GM10266 (cell line): ENCODE measurements around the gene C2CD5.

ENCODE experiments used
- DNase-seq: peaks from one replicate; pipeline ENCODE4 v3.0.0; 2012; ENCODE audit errors: extremely low spot score
- CTCF ChIP-seq: IDR thresholded peaks from 2 replicates; pipeline ENCODE4 v1.5.1; 2012; ENCODE audit warnings: mild to moderate bottlenecking, low read depth; ENCODE audit not compliant: control insufficient read depth, insufficient read depth; ENCODE audit errors: missing control alignments

C2CD5 gene

DNA sequence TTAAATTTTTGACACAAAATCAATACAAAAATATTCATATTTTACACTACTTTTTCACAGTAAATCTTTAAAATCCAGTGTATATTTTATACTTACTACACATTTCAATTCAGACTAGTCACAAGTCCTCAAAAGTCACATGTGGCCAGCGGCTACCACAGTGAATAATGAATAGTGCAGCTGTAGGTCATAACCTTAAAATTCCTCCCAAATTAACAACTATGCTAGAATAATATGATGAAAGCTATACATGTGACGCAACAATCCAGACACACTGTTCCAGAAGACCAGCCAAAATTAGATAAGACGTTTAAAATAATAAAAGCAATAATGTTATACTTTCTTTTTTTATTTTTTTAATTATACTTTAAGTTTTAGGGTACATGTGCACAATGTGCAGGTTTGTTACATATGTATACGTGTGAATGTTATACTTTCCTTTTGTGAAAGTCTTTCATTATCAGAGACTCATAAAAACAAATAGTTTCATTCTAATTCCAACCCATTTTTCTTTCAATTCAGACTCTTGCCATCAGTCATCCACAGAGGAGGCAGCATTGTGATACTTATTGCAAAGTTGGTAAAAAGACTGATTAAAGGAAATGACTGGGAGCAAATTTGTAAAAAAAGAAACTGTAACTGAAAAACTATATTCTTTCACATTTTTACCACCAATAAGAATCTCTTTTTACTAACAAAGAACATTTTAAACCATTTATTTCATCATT is 67.0 kb downstream of the C2CD5 start:
- TF ChIP-seq CTCF = no peak
- no peak for DNase-seq

DNA sequence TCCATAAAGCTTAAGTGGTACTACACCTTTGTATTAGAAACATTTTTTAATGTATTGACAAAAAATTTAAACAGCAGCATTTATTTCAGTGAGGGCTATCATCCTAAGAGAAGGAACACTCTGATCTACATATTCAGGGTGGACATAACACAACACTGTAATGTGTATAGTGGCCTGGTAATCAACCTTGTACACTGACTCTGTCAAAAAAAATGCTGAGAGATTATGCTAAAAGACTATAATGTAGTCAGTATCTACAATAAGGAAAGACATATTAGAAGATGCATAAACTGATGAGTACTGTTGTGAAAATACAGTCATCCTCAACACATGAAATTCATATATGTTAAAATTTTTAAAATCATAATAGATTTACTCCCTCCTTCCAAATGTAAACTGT is 68.2 kb downstream of the C2CD5 start:
- no peak for TF ChIP-seq CTCF
- no peak for DNase-seq

GRCh38 chr12:22474970-22475720 is 69.2 kb downstream of the C2CD5 start:
- DNase-seq = no peak

GRCh38 chr12:22473212-22473611 is 71.1 kb downstream of the C2CD5 start:
- no peak for DNase-seq
- TF ChIP-seq CTCF = no peak

More at GRCh38 chr12:22474970-22475720, 69.2 kb downstream of the C2CD5 start:
- TF ChIP-seq CTCF = peak; percentile 14

DNA sequence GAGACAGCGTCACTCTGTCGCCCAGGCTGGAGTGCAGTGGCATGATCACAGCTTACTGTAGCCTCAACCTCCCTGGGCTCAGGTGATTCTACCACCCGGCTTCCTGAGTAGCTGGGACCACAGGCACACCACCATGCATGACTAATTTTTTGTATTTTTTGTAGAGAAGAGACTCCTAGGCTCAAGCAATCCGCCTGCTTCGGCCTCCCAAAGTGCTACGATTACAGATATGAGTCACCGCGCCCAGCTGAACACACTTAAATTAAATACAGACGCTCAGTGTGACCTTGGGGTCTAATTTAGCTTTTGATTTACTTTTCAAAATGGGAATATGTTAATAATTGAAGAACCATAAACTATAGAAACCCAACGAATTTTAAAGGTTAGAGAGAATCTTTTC is 77.2 kb downstream of the C2CD5 start:
- no peak for DNase-seq
- TF ChIP-seq CTCF = no peak

DNA sequence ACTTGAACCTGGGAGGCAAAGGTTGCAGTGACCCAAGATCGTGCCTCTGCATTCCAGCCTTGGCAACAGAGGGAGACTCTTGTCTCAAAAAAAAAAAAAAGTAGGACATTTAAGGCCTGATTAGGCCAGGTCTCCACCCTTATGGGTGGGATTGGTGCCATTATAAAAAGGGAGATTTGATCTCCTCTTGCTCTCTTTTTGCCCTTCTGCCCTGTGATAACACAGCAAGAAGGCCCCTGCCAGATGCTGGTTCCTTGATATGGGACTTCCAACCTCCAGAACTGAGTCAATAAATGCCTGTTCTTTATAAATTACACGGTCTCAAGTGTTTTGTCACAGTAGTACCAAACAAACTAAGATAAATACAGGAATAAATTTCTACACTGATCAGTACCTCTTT is 81.0 kb downstream of the C2CD5 start:
- no peak for DNase-seq
- TF ChIP-seq CTCF = no peak

DNA sequence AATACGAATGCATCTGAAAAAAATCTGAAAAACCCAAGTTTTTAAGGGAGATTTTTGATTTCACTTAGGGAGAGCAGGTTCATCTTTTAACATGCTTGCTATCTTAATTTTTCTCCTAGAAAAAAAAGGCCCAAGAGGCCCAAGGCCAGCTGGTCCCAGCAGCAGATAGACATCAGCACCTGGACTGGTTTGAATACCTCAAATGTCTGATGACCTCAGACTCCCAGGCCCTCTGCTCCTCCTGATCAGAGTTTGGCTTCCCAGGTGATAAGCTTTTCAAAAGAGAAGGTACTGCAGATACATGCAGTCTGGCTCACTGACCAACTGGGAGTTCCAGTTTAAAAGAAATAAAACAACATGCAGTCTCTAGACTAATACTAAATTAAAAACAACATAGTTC is 82.6 kb downstream of the C2CD5 start:
- no peak for TF ChIP-seq CTCF
- no peak for DNase-seq
